Effector memory CD4-positive, alpha-beta T cell (primary cell): ENCODE data around the gene SSU72.
"Not testable (repeated sequence)": the region's sequence is repeated elsewhere in the genome, so short reads cannot be mapped to it uniquely, and the experiment has no call there.

Source experiments
- DNase-seq, 3 donors: peaks; one replicate each; pipeline ENCODE4 v3.0.0-alpha.2; 2020
- H3K27ac ChIP-seq: 2 replicates; pipeline ENCODE4 v1.7.0; 2013; ENCODE audit warnings: mild to moderate bottlenecking, low read length, moderate library complexity; ENCODE audit not compliant: insufficient read depth, poor library complexity, severe bottlenecking
- H3K27me3 ChIP-seq: replicated peaks from 2 replicates; pipeline ENCODE4 v1.7.0; 2013; ENCODE audit warnings: mild to moderate bottlenecking, low read length; ENCODE audit not compliant: insufficient read depth, control insufficient read depth, poor library complexity, severe bottlenecking
- H3K36me3 ChIP-seq: 2 replicates; pipeline ENCODE4 v1.7.0; 2013; ENCODE audit warnings: mild to moderate bottlenecking, low read length, moderate library complexity; ENCODE audit not compliant: control insufficient read depth, insufficient read depth
- H3K4me1 ChIP-seq: 2 replicates; pipeline ENCODE4 v1.7.0; 2013; ENCODE audit warnings: low read length, mild to moderate bottlenecking; ENCODE audit not compliant: control insufficient read depth, insufficient read depth, poor library complexity, severe bottlenecking
- H3K4me3 ChIP-seq: 2 replicates; pipeline ENCODE4 v1.7.0; 2013; ENCODE audit warnings: low read length, low read depth, mild to moderate bottlenecking; ENCODE audit not compliant: insufficient read depth, poor library complexity, severe bottlenecking
- H3K9me3 ChIP-seq: 2 replicates; pipeline ENCODE4 v1.7.0; 2013; ENCODE audit warnings: mild to moderate bottlenecking, low read length, moderate library complexity; ENCODE audit not compliant: control insufficient read depth

SSU72 gene

DNA sequence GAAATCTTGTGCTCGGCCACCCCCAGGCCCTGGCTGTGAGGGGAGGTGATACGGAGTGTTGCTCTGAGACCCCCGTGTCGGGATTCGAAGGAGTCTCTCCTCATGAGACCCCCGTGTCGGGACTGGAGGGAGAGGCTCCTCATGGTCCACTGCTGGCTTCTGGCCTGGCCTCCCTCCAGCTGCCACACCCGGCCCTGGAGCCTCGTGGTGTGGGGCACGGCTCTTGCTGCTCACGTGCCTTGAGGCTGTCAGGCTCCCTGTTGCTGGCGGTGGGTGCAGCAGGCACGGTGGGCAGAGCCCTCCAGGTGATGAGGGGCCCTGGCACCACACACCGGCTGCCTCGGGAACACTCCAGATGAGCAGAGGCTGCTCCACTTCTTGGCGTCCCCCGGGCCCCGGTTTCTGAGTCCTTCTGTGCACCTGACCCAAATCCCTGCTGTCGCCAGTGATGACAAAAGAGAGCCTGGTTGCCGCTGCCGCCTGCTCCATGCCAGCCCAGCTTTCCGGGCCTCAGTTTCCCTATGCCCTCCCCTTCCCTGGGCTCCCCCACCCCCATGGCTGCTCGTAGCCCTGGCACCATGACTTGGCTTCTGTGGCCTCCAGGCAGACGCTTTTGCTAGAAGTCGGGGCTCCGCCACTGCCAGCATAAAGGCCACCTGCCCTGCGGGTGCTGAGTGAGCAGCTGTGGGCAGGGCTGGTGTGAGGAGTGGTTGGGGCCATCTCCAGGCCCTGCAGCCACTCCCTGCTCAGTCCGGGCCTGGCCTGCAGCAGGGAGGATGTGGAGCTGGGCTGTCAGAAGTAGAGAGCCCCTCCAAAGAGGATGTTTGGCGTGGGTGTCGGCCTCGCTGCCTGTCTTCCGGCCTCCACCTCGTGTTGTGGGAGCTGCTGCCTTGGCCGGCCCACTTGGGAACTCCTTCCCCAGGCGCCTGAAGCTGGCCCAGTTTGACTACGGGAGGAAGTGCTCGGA is 46.1 kb downstream of the SSU72 start:
- Histone ChIP-seq H3K27ac (no peak overlapping the region), H3K27me3 (no peaks in the 10 kb centered on the region), H3K9me3 (no peaks in the 10 kb centered on the region), H3K36me3 (peaks cover 12% of the 10 kb centered on the region), H3K4me3 (no peak overlapping the region), H3K4me1 (no peaks in the 10 kb centered on the region)
- no peak for DNase-seq

DNA sequence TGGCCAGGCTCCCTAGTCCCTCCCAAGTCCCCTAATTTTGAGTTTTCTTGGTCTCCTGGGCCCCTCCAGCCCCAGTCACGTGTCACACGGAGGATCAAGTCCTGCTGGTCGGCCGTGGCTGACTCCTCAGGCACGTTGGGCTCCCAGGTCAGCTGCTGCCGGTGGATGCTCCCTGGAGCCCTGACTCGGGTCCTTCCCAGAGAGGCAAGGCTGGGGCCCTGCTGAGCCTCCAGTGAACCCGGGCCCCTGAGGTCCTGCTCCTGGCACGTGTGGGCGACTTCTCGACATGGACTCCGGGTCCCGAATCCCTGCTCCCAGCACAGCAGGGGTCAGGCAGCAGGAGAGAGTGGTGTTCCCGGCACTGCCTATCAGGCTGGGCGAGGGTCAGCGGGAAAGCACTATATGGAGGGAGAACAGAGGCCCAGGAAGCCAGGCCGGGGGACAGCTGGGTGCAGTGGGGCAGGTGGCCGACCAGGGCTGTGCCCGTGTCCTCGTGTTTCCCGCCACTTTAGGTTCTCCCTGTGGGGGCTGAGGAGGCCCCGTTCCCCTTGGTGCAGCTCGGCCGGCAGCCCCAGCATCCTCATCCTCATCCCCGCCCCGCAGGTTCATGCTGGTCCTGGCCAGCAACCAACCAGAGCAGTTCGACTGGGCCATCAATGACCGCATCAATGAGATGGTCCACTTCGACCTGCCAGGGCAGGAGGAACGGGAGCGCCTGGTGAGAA is 47.4 kb downstream of the SSU72 start:
- Histone ChIP-seq H3K36me3 (peaks cover 12% of the 10 kb centered on the region), H3K27me3 (no peaks in the 10 kb centered on the region), H3K4me3 (no peak overlapping the region), H3K27ac (no peak overlapping the region), H3K4me1 (no peaks in the 10 kb centered on the region), H3K9me3 (no peaks in the 10 kb centered on the region)
- no peak for DNase-seq

DNA sequence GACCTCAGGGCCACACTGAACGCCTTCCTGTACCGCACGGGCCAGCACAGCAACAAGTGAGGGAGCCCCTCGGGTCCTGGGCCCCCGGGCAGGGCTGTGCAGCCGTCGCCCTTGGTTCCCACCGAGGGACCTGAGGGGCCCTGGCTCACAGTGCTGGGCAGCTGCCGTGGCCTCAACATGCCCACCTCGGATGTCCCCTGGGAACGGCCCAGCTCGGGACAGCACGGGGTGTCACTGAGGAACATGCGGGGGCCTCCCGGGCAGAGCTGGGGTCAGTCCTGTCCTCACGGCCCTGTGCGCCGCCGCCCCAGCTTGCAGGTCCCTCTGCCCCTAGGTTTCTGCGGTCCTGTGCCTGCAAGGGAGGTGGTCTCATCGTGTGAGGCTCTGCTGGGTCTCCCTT is 48.2 kb downstream of the SSU72 start:
- not testable (repeated sequence) for H3K4me3 ChIP-seq, H3K27ac ChIP-seq, DNase-seq, H3K4me1 ChIP-seq, H3K27me3 ChIP-seq, H3K9me3 ChIP-seq
- H3K36me3 ChIP-seq = peaks cover 12% of the 10 kb centered on the region

DNA sequence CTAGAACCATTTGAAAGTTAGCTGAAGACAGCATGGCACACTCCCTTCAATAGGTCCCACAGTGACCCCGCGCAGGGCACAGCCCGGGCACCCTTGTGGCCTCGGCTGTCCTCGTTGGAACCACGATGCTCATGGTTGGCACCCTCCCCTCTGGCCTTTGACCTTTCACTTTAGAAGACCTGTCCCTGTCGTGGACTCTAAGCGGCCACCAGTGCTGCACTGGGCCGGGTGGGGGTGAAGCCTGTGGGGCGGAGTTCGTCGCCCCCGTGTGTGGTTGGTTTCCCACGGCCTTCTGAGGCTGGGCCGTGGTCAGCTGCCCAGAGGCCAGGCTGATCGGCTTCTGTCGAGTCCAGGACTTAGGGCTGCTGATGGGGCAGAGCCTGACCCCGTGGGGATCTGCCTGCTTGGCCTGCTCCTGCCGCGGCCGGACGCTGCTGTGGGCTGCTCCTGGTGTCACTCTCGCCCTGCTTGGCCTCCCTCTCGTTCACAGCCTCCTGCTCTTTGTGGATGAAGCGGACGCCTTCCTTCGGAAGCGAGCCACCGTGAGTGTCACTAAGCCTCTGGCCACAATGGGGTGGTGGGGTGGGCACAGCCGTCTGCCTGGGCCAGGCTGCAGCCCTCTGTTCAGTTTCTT is 49.8 kb downstream of the SSU72 start:
- H3K27ac ChIP-seq, H3K4me1 ChIP-seq, H3K4me3 ChIP-seq, H3K9me3 ChIP-seq, H3K27me3 ChIP-seq, DNase-seq: not testable (repeated sequence)
- H3K36me3 ChIP-seq = peaks cover 12% of the 10 kb centered on the region

DNA sequence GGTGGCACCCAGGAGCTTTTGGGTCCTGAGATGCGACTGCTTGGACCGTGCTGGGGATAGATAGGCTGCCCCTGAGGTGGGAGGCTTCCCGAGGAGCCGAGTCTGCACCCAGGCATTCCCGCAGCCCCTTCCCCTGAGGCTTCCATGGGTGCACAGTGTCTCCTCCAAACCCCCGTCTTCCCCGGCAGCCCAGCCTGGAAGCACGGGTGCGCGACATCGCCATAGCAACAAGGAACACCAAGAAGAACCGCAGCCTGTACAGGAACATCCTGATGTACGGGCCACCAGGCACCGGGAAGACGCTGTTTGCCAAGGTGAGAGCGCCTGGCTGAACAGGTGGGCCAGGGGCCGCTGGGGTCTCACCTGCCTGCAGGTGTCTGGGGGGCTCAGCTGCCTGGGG is 51.0 kb downstream of the SSU72 start:
- H3K9me3 ChIP-seq, H3K27me3 ChIP-seq, H3K27ac ChIP-seq, H3K4me3 ChIP-seq, DNase-seq, H3K4me1 ChIP-seq, H3K36me3 ChIP-seq: not testable (repeated sequence)

DNA sequence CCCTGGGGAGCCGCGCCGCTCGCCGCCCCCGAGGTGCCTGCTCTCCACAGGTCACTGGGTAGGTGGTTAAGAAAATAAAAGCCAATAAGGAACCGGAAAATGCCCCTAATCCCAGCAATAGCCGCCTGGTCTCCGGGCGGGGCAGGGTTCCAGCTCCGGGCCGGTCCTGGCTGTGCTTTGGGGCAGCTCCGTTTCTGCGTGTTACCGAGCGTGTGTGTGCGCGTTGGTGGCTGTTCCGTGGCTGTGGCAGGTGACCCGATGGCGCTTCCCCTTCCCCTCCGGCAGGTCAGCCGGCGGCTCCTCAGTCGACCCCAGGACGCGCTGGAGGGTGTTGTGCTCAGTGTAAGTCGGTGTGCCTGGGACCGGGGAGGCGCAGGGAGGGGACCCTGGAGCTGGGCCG is 51.4 kb downstream of the SSU72 start:
- not testable (repeated sequence) for H3K36me3 ChIP-seq

DNA sequence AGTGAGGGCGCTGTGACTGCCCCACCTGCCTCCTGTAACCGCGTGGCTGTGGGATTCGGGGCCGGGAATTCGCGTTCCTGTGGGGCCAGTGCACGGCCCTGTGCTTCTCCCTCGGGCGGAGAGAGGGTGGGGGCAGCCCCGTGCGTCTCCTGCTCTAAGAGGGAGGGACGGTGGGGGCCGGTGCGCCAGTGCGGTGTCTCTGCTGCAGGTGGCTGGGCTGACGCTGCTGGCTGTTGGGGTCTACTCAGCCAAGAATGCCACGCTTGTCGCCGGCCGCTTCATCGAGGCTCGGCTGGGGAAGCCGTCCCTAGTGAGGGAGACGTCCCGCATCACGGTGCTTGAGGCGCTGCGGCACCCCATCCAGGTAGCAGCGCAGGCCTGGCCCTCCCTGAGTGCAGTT is 52.1 kb downstream of the SSU72 start:
- H3K27ac ChIP-seq, H3K4me3 ChIP-seq, DNase-seq, H3K4me1 ChIP-seq, H3K9me3 ChIP-seq, H3K27me3 ChIP-seq: not testable (repeated sequence)
- peaks cover 11% of the 10 kb centered on the region for H3K36me3 ChIP-seq

More for the DNA sequence above, 51.4 kb downstream of the SSU72 start:
- H3K4me3 ChIP-seq, DNase-seq, H3K27me3 ChIP-seq, H3K27ac ChIP-seq, H3K4me1 ChIP-seq, H3K9me3 ChIP-seq: not testable (repeated sequence)

DNA sequence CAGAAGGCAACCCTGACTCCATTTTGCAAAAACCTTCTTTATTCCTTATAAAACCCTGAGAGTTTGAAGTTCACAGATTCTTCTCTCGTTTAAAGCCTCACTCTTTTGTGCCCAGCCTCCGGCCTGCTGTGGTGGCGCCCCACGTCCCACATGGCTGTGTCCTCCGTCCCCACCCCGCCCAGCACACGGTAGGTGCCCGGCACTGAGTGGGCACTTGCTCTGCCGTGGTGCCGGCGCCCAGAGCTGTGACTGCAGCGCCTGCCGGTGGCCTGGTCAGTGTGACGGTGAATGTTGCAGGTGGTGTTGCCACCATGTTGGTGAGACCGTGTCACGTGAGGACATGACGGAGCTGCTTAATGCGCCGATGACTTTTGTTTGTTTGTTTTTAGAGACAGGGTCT is 53.3 kb downstream of the SSU72 start:
- no peak overlapping the region for H3K4me3 ChIP-seq
- DNase-seq = no peak
- no peak overlapping the region for H3K27ac ChIP-seq
- H3K36me3 ChIP-seq = peaks cover 7% of the 10 kb centered on the region
- no peaks in the 10 kb centered on the region for H3K4me1 ChIP-seq
- no peaks in the 10 kb centered on the region for H3K9me3 ChIP-seq
- no peaks in the 10 kb centered on the region for H3K27me3 ChIP-seq

DNA sequence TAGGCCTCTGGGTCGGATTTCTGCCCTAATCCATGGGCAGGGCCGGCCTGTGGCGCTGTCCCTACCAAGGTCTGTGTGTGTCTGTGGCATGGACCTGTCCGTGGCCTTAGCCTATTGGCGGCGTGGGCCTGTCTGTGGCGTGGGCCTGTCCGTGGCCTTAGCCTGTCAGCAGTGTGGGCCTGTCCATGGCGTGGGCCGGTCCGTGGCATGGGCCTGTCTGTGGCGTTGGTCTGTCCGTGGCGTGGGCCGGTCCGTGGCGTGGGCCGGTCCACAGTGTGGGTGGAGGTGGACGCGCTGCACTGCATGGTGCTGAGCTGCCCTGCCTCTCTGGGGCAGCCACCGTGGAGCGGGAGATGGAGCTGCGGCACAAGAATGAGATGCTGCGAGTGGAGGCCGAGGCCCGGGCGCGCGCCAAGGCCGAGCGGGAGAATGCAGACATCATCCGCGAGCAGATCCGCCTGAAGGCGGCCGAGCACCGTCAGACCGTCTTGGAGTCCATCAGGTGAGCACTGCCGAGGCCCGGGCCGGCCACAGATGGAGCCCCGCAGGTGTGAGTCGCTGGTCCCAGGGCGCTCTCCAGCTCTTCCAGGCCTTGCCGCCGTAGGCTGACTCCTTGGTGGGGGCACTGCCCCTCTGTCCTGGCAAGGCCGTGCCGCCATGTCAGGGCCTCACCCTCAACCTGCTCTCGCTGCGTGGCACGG is 54.7 kb downstream of the SSU72 start:
- H3K4me3 ChIP-seq, DNase-seq, H3K36me3 ChIP-seq, H3K9me3 ChIP-seq, H3K27me3 ChIP-seq, H3K4me1 ChIP-seq, H3K27ac ChIP-seq: not testable (repeated sequence)
